Kidney epithelial cell (primary cell): Measurements from ENCODE around the gene RERE. TPM values are rescaled to one million over a fixed set of nuclear protein-coding genes. Genes with fewer than 3 reads are reported as not detected.

ENCODE experiments used
- DNase-seq: peaks from one replicate; pipeline ENCODE4 v3.0.0-alpha.2; 2010; ENCODE audit warnings: low read depth
- H3K27me3 ChIP-seq: 2 replicates; pipeline ENCODE4 v1.6.0; 2011; ENCODE audit warnings: low read length; ENCODE audit not compliant: control insufficient read depth, insufficient read depth
- H3K36me3 ChIP-seq: 2 replicates; pipeline ENCODE4 v1.5.1; 2011; ENCODE audit warnings: low read length; ENCODE audit not compliant: control insufficient read depth, insufficient read depth
- H3K4me3 ChIP-seq: 2 replicates; pipeline ENCODE4 v1.5.1; 2011; ENCODE audit warnings: low read depth, mild to moderate bottlenecking, control low read depth, low read length
- total RNA-seq: library from RNA; depleted of rRNA; stranded (reverse); fragments of >200 nt; gene quantifications from 2 replicates; pipeline ENCODE4 v1.2.3, GENCODE V29; 2015
- TF ChIP-seq, protein P1 (sequence below): IDR thresholded peaks from 2 replicates; pipeline ENCODE4 v1.5.1; 2011; ENCODE audit warnings: mild to moderate bottlenecking, moderate library complexity, low read length, control low read depth, inconsistent platforms; ENCODE audit not compliant: insufficient read depth, poor library complexity, severe bottlenecking

Gene RERE
- total RNA-seq, 1 donor from 2014 or later: 47.5 TPM

DNA sequence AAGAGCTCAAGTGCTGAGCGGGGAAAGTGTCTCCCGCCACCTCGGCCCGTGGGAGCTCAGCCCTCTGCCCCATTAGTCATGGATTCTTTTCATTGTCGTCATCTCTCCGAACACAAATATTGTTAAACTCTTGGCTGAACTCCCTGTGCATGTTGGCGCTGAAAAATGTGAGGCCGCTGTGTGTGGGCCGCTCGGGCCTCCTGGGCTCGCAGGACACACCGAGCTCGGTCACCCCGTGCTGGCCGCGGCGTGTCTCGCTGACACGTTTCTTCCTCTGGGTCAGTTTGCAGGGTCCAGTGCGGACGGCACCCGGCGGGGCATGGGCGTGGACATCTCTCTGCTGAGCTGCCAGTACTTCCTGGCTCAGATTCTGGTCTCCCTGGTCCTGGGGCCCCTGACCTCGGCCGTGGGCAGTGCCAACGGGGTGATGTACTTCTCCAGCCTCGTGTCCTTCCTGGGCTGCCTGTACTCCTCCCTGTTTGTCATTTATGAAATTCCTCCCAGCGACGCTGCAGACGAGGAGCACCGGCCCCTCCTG lies 473.9 kb downstream of the RERE start:
- DNase-seq: peak; percentile 75
- Histone ChIP-seq H3K27me3 (no peaks in the 10 kb centered on the region), H3K4me3 (peak overlapping the region; percentile 10), H3K36me3 (no peaks in the 10 kb centered on the region)
- TF ChIP-seq, protein P1, sequence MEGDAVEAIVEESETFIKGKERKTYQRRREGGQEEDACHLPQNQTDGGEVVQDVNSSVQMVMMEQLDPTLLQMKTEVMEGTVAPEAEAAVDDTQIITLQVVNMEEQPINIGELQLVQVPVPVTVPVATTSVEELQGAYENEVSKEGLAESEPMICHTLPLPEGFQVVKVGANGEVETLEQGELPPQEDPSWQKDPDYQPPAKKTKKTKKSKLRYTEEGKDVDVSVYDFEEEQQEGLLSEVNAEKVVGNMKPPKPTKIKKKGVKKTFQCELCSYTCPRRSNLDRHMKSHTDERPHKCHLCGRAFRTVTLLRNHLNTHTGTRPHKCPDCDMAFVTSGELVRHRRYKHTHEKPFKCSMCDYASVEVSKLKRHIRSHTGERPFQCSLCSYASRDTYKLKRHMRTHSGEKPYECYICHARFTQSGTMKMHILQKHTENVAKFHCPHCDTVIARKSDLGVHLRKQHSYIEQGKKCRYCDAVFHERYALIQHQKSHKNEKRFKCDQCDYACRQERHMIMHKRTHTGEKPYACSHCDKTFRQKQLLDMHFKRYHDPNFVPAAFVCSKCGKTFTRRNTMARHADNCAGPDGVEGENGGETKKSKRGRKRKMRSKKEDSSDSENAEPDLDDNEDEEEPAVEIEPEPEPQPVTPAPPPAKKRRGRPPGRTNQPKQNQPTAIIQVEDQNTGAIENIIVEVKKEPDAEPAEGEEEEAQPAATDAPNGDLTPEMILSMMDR: no peak

DNA sequence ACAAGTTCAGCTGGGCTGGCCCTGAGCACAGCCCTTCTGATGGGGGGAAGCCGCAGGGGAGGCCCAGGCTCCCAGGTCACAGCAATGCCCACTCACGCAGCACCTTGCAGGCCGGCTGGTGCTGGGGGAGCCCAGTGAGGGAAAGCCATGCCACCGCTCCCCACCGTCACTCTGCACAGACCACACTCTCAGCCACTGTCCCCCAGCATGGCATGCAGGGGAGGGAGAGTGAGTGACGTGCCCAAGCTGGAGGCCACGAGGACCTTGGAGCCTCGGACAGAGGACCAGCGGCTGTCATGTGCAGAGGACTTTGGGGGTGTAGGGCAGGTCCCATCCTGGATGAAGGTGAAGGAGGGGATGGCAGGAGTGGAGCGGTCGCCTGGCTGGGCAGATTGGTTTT lies 474.4 kb downstream of the RERE start:
- TF ChIP-seq, protein P1: no peak
- DNase-seq: no peak
- Histone ChIP-seq H3K4me3 (no peak overlapping the region), H3K27me3 (no peaks in the 10 kb centered on the region), H3K36me3 (no peaks in the 10 kb centered on the region)

DNA sequence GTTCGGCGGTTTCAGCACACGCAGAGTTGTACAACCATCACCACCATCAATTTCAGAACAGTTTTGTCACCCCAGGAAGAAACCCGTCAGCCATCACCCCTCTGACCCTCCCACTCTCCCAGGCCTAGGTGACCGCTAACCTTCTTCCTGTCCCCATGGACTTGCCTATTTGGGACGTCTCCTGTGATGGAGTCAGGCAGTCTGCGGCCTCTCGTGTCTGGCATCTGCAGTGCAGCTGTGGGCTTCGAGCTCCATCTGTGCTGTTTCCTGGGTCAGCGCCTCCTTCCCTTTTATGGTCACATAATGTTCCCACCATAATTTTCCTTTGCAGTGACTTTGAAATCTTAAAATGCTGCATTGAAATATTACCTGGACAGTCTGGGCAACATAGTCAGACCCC lies 475.1 kb downstream of the RERE start:
- no peak overlapping the region for H3K4me3 ChIP-seq
- TF ChIP-seq, protein P1: no peak
- H3K27me3 ChIP-seq: no peaks in the 10 kb centered on the region
- DNase-seq: no peak
- no peaks in the 10 kb centered on the region for H3K36me3 ChIP-seq

DNA sequence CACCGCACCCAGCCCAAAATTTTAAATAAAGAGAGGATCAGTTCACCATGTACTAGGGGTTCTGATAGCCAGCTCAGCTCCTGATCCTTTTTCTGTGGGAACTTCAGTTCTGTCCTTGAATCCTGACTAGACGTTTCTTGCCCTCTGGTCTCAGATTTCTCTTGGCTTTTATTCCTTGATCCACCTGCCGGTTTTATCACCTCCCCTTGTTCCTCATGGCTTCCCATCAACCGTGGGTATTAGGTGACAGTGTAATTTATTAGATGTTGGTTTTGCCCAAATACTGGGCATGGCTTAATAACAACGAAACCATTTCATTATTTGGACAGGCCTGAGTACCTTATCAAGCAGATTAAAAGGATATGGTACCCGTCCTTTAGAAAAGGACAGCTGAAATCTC lies 477.0 kb downstream of the RERE start:
- Histone ChIP-seq H3K4me3 (no peak overlapping the region), H3K36me3 (no peaks in the 10 kb centered on the region), H3K27me3 (no peaks in the 10 kb centered on the region)
- no peak for DNase-seq
- TF ChIP-seq, protein P1: no peak

DNA sequence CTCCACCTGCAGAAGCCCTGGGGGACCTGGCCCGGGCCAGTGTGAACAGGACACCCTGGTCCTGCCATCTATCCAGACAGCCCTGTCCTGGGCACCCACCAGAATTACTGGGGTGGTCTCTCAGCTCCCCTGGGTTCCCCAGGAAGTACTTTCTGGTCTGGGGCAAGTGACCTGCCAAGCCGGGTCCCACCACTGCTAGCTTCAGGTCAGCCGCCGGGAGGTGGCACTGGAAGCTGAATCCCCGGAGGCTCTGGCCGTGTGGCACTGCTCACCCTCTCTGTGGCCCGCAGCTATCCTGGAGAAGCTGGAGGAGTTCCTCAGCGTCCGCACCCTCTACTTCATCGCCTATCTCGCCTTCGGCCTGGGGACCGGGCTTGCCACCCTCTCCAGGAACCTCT lies 478.2 kb downstream of the RERE start:
- Histone ChIP-seq H3K4me3 (no peak overlapping the region), H3K36me3 (no peaks in the 10 kb centered on the region), H3K27me3 (no peaks in the 10 kb centered on the region)
- TF ChIP-seq, protein P1: no peak
- DNase-seq: no peak

DNA sequence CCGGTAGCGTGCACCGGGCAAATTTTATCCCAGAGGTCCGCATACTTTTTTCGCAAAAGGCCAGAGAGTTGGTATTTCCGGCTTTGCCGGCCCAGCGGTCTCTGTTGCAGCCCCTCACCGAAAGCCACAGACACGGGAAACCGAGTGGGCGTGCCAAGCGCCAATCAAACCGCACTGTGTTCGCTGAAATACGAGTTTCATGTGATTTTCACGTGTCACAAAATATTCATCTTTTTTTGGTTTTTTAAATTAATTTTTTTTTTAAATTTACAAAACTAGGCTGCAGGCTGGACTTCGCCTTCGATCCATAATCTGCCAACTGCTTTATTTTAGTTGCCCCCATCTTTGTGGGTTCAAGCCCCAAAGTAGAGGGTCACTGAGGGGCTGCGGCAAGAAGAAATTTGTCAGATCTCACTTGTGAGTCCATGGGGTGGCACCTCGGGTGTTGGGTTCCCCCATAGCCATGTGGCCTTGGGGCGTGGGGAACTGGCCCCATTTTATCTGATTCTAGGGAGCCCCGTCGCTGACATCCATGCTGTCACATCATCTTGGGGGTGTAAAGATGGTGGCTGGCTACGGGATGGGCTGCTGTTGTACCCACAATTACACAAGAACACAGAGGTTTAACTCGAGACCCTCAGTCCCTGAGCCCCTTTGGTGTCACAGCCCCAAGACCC lies 478.8 kb downstream of the RERE start:
- no peak for DNase-seq
- no peaks in the 10 kb centered on the region for H3K27me3 ChIP-seq
- TF ChIP-seq, protein P1: no peak
- no peaks in the 10 kb centered on the region for H3K36me3 ChIP-seq
- no peak overlapping the region for H3K4me3 ChIP-seq
